Hepatocyte (in vitro differentiated cells): ENCODE data around the gene MMP28. TPM values are rescaled to one million over a fixed set of nuclear protein-coding genes. Genes with fewer than 3 reads are reported as not detected.
A peak's percentile ranks its signal among the peaks of the same experiment; 100 is the strongest.

ENCODE experiments used
- DNase-seq: peaks from one replicate; pipeline ENCODE4 v3.0.0-alpha.2; 2016; ENCODE audit warnings: low spot score
- H2AFZ ChIP-seq: fragments of 200-600 bp; sonication (generic); 2 replicates; pipeline ENCODE4 v1.6.0; 2016; ENCODE audit warnings: antibody characterized with exemption, mild to moderate bottlenecking
- H3K27ac ChIP-seq: fragments of 200-600 bp; sonication (generic); 2 replicates; pipeline ENCODE4 v1.5.1; 2016; ENCODE audit warnings: mild to moderate bottlenecking
- H3K27me3 ChIP-seq: fragments of 200-600 bp; sonication (generic); 2 replicates; pipeline ENCODE4 v1.6.1; 2016
- H3K36me3 ChIP-seq: fragments of 200-600 bp; sonication (generic); replicated peaks from 2 replicates; pipeline ENCODE4 v1.5.1; 2016; ENCODE audit warnings: low read depth; ENCODE audit not compliant: insufficient read depth
- H3K4me1 ChIP-seq: fragments of 200-600 bp; sonication (generic); 2 replicates; pipeline ENCODE4 v1.5.1; 2016; ENCODE audit warnings: mild to moderate bottlenecking, moderate library complexity; ENCODE audit not compliant: insufficient read depth
- H3K4me2 ChIP-seq: fragments of 200-600 bp; sonication (generic); 2 replicates; pipeline ENCODE4 v1.6.0; 2016
- H3K4me3 ChIP-seq: fragments of 200-600 bp; sonication (generic); 2 replicates; pipeline ENCODE4 v1.5.1; 2016; ENCODE audit warnings: mild to moderate bottlenecking
- H3K79me2 ChIP-seq: fragments of 200-600 bp; sonication (generic); 2 replicates; pipeline ENCODE4 v1.6.0; 2017; ENCODE audit warnings: mild to moderate bottlenecking
- H3K9me2 ChIP-seq: fragments of 200-600 bp; sonication (generic); replicated peaks from 2 replicates; pipeline ENCODE4 v1.6.0; 2017; ENCODE audit warnings: mild to moderate bottlenecking; ENCODE audit not compliant: insufficient read depth
- H3K9me3 ChIP-seq: fragments of 200-600 bp; sonication (generic); 2 replicates; pipeline ENCODE4 v1.5.1; 2016; ENCODE audit warnings: low read depth, mild to moderate bottlenecking
- H4K20me1 ChIP-seq: fragments of 200-600 bp; sonication (generic); 2 replicates; pipeline ENCODE4 v1.6.0; 2016; ENCODE audit warnings: mild to moderate bottlenecking; ENCODE audit not compliant: insufficient read depth, poor library complexity, severe bottlenecking
- CTCF ChIP-seq: fragments of 200-600 bp; sonication (generic); IDR thresholded peaks from 2 replicates; pipeline ENCODE4 v1.5.1; 2016; ENCODE audit warnings: antibody characterized with exemption, mild to moderate bottlenecking; ENCODE audit not compliant: poor library complexity
- EZH2 ChIP-seq: fragments of 200-600 bp; sonication (generic); IDR thresholded peaks from 2 replicates; pipeline ENCODE4 v1.6.1; 2016; ENCODE audit warnings: antibody characterized with exemption, mild to moderate bottlenecking, borderline replicate concordance
- EZH2phosphoT487 ChIP-seq: fragments of 200-600 bp; sonication (generic); IDR thresholded peaks from one replicate; pipeline ENCODE4 v1.6.1; 2018; ENCODE audit warnings: antibody characterized with exemption, mild to moderate bottlenecking, low read depth, moderate library complexity; ENCODE audit not compliant: unreplicated experiment, severe bottlenecking
- WGBS: methylation state at CpG from one replicate; pipeline ENCODE4 v1.1.6; 2016; ENCODE audit warnings: low lambda C conversion rate; ENCODE audit errors: missing lambda C conversion rate; 5-methylcytosine and 5-hydroxymethylcytosine counted together
- polyA plus RNA-seq: library from polyadenylated mRNA; unstranded; fragments of >200 nt; fragmentation: Nextera tagmentation; extraction: Ambion mirVana; gene quantifications from 2 replicates; pipeline ENCODE4 v1.2.1, GENCODE V29; 2016
- total RNA-seq: library from RNA; depleted of rRNA; stranded (reverse); fragments of >200 nt; gene quantifications from 2 replicates; pipeline ENCODE4 v1.2.3, GENCODE V29; 2014

The MMP28 gene
- total and polyA plus RNA-seq, 2 experiments from 2014 or later = 12.0 to 18.0 TPM

GRCh38 chr17:35841505-35841904 lies 46.1 kb upstream of the MMP28 start:
- Histone ChIP-seq H3K36me3 (peaks cover 4% of the 10 kb centered on the region), H3K4me1 (no peaks in the 10 kb centered on the region), H3K9me3 (no peaks in the 10 kb centered on the region), H3K27ac (peak overlapping the region; percentile 11), H2AFZ (no peak overlapping the region), H3K4me2 (no peak overlapping the region), H3K9me2 (no peaks in the 10 kb centered on the region), H3K4me3 (no peak overlapping the region), H3K27me3 (no peaks in the 10 kb centered on the region), H3K79me2 (peaks cover 10% of the 10 kb centered on the region), H4K20me1 (no peaks in the 10 kb centered on the region)
- DNase-seq = peak; percentile 17
- 83% methylated on average over 4 of the region's 4 CpGs for WGBS
- no peak for TF ChIP-seq CTCF
- TF ChIP-seq EZH2 = no peak
- no peak for TF ChIP-seq EZH2phosphoT487

- Histone ChIP-seq H3K9me2 (no peaks in the 10 kb centered on the region), H3K27me3 (no peaks in the 10 kb centered on the region), H3K4me2 (no peak overlapping the region), H3K9me3 (no peaks in the 10 kb centered on the region), H3K27ac (peak overlapping the region; percentile 2), H3K36me3 (peaks cover 7% of the 10 kb centered on the region), H3K4me1 (no peaks in the 10 kb centered on the region), H3K79me2 (peaks cover 10% of the 10 kb centered on the region), H4K20me1 (no peaks in the 10 kb centered on the region), H2AFZ (no peak overlapping the region), H3K4me3 (no peak overlapping the region)
- 81% methylated on average over 3 of the region's 3 CpGs for WGBS
- TF ChIP-seq EZH2phosphoT487 = no peak
- no peak for TF ChIP-seq EZH2
- DNase-seq = no peak
Measured at GRCh38 chr17:35841101-35841500, 45.7 kb upstream of the MMP28 start.

DNA sequence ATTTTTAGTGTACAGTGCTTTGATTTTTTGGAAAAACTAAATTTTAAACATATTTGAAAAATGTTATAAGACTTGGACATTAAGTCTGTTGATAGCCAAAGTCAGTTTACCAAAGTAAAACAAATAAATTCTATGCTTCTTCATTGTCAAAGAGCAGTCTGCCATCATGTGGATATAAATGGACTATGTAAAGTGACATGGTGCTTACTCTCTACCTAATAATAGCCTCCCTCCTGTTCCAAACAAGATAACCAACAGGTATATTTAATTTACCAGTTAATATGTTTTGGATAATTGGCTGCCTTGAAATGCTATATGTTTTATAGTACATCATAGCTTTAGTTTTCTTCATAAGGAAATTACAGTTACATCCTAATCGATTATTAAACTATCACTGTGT lies 29.8 kb upstream of the MMP28 start:
- Histone ChIP-seq H3K4me1 (no peaks in the 10 kb centered on the region), H3K79me2 (peaks cover 42% of the 10 kb centered on the region), H3K27ac (no peak overlapping the region), H3K36me3 (peaks cover 11% of the 10 kb centered on the region), H4K20me1 (peaks cover 5% of the 10 kb centered on the region), H3K4me2 (no peak overlapping the region), H3K9me3 (no peaks in the 10 kb centered on the region), H3K4me3 (no peak overlapping the region), H3K9me2 (no peaks in the 10 kb centered on the region), H2AFZ (no peak overlapping the region), H3K27me3 (no peaks in the 10 kb centered on the region)
- WGBS = 100% methylated on average over 1 of the region's 1 CpG
- TF ChIP-seq CTCF (no peak), EZH2phosphoT487 (no peak), EZH2 (no peak)
- no peak for DNase-seq

- Histone ChIP-seq H3K36me3 (peaks cover 11% of the 10 kb centered on the region), H3K9me3 (no peaks in the 10 kb centered on the region), H3K27ac (no peak overlapping the region), H3K4me3 (no peak overlapping the region), H2AFZ (no peak overlapping the region), H3K9me2 (no peaks in the 10 kb centered on the region), H3K4me2 (no peak overlapping the region), H3K79me2 (peaks cover 69% of the 10 kb centered on the region), H4K20me1 (peaks cover 42% of the 10 kb centered on the region), H3K27me3 (no peaks in the 10 kb centered on the region), H3K4me1 (peaks cover 12% of the 10 kb centered on the region)
- 97% methylated on average over 2 of the region's 2 CpGs for WGBS
- no peak for DNase-seq
- no peak for TF ChIP-seq CTCF
- TF ChIP-seq EZH2 = no peak
- TF ChIP-seq EZH2phosphoT487 = no peak
Measured at GRCh38 chr17:35821308-35821707, 25.9 kb upstream of the MMP28 start.
